HG03097 (cell line): Measurements from ENCODE around the gene BCAN.

Experiments used
- ATAC-seq: cut with Tn5 transposase; IDR thresholded peaks from one replicate; pipeline ENCODE4 v1.9.1; 2021; ENCODE audit not compliant: unreplicated experiment, low FRiP score

Gene BCAN

DNA sequence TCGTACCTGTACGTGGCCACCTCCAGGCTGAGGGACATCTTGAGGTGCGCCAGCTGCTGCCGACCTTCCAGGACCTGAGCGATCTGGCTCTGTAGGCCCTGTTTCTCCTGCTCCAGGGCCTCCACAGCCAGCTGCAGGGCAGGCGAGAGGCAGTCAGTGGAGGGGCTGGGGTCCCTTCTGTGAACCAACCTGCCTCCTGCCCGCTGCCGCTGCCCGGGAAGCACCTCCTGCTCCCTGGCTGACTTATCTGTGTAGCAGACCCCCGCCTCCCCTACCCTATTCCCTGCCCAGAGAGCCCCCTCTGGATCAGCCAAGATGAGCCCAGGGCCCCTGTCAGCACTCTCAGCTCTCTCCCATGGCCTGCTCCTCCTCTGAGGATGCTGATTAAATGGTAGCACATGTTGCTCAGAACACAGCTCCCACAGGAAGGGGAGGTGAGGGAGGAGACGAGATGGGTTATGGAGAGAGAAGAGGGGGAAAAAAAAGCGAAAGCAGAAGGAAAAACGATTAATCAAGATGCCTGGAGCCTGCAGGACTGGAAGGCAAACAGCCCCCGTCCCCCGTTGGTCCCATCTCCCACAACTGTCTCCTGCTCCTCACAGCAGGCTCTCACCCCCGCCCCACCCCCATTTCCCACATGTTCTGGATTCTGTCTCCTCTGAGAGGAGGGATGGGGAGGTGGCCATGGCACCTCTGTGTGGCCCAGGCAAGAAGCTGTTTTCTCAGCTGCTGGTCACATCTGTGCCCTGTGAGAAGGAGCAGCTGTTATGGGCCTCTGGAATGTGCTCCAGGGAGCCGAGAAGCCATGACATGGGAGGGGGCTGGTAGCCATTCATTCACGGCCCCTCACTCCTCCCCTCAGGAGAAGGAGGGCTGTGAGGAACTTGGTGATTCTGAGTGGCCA lies 33.5 kb downstream of the BCAN start:
- ATAC-seq = no peak

DNA sequence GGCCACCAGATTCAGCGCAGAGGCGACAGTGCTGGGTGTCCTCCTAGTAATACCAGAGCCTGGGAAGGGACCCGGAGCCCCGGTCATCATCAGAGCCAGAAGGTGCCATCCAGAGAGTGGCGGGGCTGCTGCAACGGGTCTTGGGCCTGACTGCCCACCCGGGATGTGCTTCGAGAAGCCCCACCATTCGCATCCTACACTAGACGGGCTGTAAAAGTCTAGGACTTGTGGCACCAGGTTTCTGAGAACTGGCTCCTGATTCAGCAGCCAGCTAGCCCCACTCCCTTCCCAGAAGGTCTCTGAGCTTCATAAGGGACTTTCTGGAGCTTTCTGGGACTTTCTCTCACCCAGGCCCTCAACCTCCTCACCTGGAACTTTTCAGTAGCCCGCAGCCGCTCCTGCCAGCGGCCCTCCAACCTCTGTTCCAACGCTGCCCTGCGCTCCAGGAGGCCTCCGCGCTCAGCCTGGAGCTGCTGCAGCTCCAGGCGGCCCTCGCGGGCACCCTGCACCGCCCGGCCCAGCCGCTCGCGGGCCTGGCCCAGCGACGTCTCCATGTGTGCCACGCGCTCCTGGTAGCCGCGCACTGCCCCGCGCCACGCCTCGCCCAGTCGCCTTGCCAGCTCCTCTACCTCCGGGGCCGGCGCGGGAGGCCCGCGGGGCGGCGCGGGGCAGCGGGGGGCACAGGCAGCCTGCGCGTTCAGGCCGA lies 34.4 kb downstream of the BCAN start:
- no peak for ATAC-seq

DNA sequence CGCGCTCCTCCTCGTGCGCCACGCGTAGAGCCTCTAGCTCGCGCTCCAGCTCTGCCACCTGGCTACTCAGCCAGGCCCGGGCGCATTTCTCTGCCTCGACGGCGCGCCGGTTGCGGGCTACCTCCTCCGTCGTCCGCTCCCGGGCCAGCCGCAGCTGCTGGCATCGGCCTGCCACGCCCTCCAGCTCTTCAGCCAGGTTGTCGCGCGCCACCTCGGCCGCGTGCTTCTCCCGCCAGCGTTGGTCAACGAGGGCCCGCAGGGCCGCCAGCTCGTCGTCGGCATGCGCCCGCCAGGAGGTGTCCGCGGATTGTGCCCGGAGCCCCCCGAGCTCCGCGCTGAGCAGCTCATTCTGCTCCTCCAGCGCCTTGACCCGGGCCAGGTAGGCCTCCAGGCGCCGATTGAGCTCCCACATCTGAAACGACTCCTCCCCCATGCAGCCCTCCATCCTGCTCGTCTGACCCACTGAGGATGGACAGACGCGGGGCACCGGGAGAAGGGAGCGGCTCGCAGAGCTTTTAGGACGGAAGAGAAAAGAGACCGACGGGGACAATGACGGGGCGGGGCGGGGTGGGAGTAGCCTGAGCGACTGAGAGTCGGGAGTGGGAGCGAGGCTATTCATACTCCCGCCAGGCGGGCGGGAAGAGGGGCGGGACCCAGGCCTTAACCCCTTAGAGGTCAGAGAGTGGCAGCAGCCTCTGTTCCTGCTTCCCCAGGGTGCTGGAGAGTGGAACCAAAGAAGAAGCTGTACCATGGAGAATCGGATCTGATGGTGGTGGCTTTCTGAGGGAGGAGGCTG lies 35.1 kb downstream of the BCAN start, which contains the start of gene NES:
Gene NES (minus strand): TSS at position 588 of the 796 bp plus-strand sequence. CDS start 143 bp downstream, at position 445.
- no peak for ATAC-seq

DNA sequence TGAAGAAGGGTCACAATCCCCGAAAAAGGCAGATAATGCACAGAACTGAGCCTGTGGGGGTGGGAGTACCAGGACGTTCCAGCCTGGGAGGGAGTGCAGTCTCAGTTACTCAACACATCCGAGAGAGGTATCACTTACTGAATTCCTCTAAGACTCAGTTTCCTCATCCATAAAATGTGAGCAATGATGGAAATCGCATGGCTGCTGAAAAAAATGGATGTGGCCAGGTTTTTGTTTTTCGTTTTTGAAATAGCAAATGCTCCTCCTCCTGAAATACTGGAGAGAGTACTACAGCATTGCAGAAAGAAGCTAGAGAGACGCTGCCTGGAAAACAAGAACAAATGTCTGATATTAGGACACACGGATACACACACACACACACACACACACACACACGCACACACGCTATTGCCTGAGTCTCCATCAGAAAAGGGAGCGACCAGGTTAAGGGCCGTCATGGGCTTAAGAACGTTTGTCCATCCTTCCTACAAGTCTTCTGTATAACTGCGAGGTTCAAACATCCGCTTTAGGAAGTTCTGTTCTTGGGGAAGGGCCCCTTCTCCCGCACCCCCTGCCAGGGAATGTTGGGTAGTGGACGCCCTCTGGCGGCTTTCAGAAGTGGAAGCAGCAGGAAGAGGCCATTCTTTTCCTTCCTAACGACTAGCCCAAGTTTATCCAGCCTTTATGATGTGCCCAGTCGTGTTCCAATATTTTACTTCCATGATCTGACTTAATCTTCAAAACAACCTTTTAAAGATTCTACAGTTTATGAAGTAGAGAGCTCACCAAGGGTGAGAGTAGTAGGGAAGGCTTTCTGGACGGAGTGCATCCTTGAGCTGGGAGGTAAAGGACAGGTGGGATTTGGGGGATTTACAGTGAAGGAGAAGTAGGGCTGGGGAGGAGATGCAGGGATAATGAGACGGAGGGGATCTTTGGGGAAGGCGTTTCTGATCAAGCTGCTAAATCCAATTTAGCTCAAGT lies 36.0 kb downstream of the BCAN start:
- no peak for ATAC-seq

DNA sequence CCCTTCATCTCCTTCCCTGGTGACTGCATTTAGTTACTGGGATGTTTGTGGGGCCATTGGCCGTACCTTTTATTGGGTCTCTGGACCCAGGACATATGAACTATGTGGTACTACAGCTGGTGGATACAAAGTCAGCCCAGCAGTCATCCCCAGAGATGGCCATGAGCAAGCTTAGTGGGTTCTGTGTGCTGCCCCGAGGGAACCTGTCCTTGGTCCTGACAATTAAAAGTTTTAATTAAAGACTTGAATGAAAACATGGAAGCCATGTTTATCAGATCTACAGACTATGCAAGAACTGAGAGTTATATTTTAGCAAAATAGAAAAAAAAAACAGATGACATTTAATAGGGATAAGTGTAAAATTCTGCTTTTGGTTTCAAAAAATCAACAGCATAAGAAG lies 38.1 kb downstream of the BCAN start:
- ATAC-seq = no peak

DNA sequence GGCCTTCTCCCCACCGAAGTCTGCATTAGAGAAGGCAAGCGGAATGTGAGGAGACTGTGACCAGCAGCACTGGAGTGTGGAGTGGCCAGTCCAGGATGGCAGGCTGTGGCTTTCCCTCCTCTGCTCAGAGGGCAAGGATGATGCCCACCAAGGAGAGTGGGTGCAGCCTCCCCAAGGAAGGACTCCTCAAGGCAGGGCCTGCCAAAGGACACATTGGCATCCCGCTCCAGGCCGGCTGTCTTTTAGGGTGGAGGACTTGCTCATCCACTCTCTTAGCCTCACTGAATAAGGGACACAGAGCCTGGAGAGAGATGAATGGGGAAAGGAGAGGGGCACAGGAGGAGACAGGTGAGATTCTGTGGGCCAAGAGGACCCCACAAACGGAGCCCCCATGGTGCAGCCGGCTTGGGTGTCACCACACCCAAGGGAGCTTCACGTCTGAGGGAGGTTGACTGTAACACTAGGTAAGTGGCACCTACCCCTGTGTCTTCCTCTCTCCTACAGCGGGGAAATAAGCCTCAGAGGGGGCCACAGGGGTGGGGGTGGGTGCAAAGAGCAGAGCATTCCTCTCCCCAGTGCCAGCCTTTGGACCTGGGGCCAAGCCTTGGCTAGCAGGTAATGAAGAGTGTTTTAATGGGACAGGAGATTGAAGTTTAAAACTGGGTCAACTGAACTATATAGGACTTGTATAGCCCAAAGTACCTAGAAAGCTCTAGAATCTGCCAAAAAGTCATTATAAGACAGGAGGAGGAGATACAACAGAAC lies 39.5 kb downstream of the BCAN start:
- no peak for ATAC-seq

DNA sequence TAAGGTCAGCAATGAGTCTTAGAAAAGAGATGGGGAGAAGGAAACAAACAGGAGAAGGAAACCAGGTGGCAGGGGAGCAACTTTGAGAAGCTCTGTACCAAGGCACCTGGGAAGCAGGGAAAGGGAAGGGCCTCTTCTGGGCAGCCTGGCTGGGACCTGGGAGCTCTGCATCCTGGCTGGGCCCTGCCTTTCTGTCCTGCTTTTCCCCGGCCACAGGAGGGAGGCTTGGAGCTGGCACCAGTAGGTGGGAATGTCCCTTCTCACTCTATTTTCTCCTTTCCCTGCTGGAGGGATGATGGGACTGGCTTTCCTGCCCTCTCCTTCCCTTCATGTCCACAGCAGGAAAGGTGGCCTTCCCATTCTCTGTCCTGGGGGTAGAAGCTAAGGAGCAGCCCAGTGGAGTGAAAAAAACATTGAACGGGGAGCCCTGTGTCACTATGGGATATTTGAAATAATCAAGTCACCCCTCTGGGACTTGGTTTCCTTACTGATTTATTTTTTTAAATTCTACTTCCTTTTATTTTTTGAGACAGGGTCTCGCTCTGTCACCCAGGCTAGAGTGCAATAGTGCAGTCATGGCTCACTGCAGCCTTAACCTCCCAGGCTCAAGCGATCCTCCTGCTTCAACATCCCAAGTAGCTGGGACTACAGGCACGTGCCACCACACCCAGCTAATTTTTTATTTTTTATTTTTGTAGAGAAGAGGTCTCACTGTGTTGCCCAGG lies 40.4 kb downstream of the BCAN start:
- no peak for ATAC-seq

DNA sequence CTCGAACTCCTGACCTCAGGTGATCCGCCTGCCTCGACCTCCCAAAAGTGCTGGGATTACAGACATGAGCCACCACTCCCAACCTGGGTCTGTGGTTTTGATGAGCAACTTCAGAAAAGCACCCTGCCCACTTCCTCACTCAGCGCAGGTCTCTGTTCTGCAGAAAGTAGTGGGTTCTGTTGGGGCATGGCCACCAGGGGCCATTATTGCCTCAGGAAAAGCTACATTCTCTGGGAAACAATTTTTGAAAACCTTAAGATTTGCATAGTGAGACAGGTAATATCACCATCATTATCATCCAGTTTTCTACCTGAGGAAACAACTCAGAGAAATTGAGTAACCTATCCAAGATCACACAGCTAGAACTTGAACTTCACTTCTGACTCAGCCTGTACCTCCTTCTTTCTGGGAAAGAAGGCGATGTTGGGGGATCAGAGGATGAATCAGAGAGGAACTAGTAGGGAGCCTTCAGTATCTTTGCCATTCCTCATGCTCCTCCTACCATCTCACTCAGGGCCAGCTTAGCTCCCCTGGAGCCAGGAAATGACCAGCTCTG lies 42.4 kb downstream of the BCAN start:
- ATAC-seq = no peak

DNA sequence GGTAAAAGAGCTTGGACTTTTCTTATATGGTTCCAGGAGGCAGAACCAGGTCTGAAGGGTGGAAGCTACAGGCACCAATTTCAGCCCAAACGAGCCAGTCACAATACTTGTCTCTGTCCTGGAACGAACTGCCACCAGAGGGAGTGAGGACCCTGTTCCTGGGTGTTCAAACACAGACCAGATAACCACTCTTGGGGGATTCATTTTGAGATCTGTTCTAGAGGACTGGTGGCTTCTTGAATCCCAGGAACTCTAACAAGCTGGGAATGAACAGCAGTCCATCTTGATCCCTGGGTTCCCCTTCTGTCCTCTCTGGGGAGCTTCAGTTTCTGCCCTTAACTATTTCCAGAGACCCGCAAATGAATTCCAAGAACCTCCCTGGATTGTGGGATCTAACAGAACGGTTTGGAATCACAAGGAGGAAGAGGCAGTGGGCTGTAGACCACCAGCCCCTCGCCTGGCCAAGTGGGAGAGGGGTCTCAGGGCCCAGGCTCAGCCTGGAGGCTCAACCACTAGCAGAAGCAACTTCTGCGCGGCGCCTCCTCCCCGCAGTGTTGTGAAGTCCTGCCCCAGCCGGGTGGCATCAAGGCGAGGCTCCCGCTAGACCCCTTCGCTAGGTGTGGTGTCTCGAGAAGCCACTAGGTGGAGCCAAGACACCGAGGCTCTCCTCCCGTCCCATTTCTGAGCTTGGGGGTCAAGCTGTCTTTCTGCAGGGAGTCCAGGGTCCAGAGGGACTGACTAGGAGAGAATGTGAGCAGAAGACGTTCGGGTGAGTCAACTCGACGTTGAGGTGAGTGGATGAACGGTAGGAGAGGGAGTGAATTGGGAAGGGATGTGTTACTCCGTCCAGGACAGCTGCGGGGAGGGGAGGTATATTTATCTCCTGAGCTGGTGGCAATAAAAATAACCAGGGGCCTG lies 47.4 kb downstream of the BCAN start:
- ATAC-seq = no peak

DNA sequence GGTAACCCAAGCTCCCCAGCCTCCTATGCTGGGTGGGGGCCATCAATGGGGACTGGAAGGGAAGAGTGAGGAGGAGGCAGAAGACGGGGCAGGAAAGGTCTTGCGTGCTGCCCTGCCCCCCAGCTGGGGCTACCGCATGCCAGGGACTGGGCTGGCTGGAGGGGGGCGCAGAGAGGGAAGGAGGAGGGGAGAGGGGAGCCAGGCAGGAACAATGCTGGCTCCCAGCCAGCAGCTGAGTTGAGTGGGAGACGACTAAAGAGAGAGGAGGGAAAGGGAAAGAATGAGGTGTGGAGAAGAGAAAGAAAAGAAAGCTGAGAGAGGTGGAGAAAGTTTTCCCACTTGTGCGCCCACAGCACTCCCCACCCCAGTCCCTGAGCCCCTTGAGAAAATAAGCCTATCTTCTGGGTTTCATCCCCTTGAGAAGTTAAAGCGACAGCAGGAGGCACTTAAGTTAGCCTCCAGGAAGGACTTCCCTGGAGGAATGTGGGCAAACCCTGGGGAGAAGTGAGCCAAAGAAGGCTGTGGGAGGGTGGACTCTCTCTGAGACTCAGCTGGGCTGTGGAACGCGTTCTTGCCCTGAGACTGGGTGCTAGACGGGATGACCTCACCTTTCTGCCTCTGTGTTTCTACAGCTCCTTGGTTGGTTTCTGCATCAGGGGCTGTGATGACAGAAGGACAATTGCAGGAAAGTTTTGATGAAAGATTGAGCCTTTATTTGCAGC lies 48.2 kb downstream of the BCAN start:
- ATAC-seq = no peak

DNA sequence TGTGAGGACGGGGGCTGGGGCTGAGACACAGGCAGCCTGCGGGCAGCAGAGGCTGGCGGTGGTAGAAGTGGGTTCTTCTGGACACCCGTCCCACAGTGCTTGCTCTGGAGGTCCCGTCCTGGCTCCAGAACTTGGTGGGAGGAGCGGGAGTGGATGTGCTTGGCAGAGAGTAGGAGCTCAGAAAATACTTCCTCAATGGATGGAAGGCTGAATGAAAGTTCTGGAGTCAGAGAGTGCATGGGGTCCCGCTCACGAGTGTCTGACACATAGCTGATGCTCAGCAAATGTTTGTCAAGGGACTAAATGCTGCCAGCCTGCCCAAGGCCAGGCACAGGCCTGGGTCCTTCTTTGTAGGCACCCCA lies 48.7 kb downstream of the BCAN start:
- ATAC-seq = no peak

DNA sequence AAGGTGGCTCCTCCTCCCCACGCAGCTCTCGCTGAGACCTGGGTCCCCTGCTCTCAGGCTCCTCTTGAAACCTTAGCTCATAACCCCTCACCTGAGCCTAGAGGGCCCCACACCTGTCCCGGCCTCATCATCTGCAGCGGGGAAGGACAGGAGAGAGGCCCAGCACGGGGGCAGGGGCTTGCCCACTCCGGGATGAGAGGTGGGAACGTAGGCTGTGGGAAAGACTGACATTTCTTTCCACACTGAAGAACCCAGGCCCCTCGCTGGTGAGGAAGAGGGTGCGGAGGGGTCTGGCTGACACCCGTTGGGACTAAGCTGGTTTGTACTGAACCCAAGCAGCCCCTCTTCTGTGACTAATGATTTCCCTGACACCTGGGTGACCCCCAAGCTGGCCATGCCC lies 49.3 kb downstream of the BCAN start:
- ATAC-seq = no peak

DNA sequence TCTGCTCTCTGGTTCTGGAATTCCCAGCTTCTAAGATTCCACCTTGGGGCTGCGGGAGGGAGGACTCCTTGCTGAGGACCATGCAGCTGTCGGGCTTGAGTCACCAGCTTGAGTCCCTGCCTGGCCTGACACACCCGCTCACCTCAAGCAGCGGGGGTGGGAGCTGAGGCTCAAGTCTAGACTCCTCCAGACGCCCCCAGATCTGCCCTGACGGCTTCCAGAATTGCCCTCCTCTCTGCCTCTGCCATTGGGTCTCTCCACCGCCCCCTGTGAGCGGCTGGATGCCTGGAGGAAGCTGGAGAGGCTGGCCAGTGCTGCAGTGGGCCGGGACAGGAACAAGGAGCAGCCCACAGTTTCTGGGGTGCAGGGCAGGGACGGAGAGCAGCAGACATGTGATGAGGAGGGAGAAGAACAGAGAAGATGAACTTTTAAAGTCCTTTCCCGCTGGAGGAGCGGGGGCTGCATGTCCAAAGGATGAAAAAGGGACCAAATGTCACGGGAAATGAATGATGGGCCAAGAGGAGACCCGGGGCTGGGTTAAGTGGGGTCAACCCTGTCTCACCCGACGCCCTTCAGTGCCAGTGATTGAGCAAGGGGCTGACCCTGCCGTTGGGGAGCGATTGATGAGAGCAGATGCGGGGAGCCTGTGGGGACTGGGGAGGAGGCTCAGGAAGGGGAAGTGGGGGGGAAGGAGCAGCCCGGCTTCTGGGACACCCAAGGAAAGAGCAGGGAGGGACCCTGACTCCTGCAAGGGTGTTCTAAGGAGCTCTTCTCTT lies 49.9 kb downstream of the BCAN start:
- ATAC-seq = no peak

DNA sequence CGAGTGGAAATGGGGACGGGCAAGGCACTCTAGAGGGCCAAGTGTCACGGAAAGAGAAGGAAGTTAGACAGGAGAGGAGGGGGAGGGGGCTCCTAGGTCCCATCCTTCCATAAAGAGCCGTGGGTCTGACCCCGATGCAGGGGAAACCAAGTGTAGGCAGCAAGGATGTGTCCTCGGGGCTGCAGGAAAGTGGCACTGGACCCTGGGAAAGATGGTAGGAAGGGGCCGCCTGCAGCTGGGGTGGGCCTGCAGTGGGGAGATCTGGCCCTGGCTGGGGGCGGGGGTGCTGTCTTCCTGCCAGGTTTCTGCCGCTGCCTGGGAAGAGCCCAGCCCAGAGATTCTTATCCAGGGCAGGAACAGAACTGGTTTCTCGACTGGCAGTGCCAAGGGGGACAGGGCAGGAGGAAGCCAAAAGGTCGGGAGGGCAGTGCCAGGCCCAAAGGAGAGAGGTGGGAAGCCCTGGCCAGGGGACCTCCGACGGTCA lies 50.6 kb downstream of the BCAN start:
- no peak for ATAC-seq

DNA sequence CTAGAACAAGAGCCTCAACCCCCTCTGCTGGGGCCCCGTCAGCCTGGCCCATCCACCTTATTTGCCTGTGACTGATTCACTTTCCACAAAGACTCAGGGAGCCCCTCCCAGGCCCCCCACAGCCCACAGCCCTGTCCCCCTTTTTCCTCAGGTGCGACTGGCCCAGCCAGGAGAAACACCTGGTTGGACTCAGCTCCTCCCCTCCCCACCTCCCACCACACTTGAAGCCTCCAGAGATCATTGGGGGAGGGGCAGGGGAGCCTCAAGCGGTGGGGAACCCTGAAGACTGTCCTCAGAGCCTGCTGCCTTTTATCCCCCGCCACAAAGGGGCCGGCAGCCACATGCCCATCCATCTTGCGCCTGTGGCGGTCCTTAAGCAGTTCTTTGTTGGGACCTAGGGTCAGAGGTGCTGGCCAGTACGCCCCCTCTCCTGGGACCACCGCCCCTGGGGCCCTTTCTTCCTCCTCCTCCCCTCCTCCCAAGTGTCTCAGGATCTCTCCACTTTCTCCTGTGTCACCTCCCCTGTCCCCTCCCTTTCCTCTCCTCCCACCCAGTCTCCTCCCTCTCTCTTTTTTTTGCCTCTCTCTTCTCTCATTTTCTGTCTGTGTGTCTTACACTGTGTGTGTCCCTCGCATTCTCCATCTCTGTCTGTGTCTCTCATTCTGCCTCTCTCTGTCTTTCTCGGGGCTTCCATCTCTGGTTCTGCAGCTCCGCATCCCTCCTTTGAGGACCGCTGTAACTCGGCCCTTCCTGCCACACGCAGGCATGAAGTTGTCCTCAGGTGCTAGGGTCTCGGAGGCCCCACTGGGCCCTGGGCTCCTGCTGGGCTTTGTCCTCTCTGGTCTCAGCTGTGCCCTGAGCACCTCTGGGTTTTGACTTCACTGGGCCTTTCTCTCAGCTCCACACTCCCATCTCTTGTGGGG lies 51.3 kb downstream of the BCAN start:
- no peak for ATAC-seq
